ELR (cell line): Measurements from ENCODE around the gene TBCB.
"Not testable (repeated sequence)": the region's sequence is repeated elsewhere in the genome, so short reads cannot be mapped to it uniquely, and the experiment has no call there.

ENCODE experiments used
- DNase-seq: peaks from one replicate; pipeline ENCODE4 v3.0.0-alpha.2; 2015; ENCODE audit warnings: low read depth

Gene TBCB, protein sequence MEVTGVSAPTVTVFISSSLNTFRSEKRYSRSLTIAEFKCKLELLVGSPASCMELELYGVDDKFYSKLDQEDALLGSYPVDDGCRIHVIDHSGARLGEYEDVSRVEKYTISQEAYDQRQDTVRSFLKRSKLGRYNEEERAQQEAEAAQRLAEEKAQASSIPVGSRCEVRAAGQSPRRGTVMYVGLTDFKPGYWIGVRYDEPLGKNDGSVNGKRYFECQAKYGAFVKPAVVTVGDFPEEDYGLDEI

GRCh38 chr19:36115453-36116343, at the start of gene TBCB:
Gene TBCB, plus strand, starts transcription at chr19:36115468. Its CDS starts 93 bp downstream, at chr19:36115561.
- DNase-seq: peak; percentile 53

- DNase-seq: no peak
Measured at GRCh38 chr19:36067681-36068080, 47.6 kb upstream of the TBCB start.

DNA sequence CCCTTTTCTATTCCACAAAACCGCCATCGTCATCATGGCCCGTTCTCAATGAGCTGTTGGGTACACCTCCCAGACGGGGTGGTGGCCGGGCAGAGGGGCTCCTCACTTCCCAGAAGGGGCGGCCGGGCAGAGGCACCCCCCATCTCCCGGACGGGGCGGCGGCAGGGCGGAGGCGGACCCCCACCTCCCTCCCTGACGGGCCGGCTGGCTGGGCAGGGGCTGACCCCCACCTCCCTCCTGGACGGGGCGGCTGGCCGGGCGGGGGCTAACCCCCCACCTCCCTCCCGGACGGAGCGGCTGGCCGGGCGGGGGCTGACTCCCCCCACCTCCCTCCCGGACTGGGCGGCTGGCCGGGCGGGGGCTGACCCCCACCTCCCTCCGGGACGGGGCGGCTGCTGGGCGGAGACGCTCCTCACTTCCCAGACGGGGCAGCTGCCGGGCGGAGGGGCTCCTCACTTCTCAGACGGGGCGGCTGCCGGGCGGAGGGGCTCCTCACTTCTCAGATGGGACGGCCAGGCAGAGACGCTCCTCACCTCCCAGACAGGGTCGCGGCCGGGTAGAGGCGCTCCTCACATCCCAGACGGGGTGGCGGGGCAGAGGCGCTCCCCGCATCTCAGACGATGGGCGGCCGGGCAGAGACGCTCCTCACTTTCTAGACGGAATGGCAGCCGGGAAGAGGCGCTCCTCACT, 46.3 kb upstream of the TBCB start:
- DNase-seq: not testable (repeated sequence)

GRCh38 chr19:36072081-36072480, 43.2 kb upstream of the TBCB start:
- DNase-seq: no peak

- DNase-seq: no peak
Measured at GRCh38 chr19:36073121-36073876, 42.0 kb upstream of the TBCB start.

- no peak for DNase-seq
Measured at GRCh38 chr19:36079389-36079945, 35.8 kb upstream of the TBCB start.

DNA sequence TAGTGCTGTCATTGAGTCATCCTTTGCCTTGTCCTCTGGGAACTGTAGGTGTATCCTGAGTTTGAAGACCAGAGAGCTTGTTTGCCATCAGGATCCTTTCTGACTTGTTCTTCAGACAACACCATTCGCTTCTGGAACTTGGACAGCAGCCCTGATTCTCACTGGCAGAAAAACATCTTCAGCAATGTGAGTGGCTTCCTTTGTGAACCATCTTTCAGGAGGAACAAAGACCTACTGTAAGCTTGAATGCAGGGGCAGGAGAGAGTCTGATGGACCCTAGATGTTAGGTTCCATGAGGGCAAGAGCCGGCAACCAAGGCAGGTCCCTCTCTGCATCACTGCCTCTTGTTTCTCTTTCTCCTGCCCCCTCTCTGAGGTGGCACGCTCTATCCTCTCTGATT, 33.9 kb upstream of the TBCB start:
- no peak for DNase-seq

GRCh38 chr19:36081894-36082293, 33.4 kb upstream of the TBCB start:
- DNase-seq: no peak

- DNase-seq: no peak
Measured at GRCh38 chr19:36082916-36083315, 32.4 kb upstream of the TBCB start.

GRCh38 chr19:36084231-36085009, 30.8 kb upstream of the TBCB start:
- no peak for DNase-seq

GRCh38 chr19:36086326-36086725, 28.9 kb upstream of the TBCB start:
- DNase-seq: no peak

DNA sequence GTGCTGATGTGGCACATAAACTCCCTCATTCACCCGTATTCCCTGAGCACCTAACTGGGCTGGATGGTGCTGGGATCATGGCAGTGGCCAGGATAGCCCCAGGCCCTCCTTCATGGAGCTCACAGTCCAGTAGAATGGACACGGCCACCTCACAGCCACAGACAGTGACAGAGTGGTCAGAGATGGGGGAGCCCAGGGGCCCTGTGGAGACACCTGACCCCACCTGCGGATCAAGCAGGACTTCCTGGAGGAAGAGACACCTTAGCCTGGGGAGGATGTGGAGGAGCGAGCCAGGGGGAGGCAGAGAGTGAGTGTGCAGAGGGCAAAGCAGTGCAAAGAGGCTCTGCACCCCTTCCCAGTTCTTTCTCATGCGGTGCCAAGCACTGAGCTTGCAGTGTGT, 25.4 kb upstream of the TBCB start:
- no peak for DNase-seq

GRCh38 chr19:36090910-36091695, 24.2 kb upstream of the TBCB start:
- DNase-seq: no peak

- no peak for DNase-seq
Measured at GRCh38 chr19:36092566-36092965, 22.7 kb upstream of the TBCB start.

DNA sequence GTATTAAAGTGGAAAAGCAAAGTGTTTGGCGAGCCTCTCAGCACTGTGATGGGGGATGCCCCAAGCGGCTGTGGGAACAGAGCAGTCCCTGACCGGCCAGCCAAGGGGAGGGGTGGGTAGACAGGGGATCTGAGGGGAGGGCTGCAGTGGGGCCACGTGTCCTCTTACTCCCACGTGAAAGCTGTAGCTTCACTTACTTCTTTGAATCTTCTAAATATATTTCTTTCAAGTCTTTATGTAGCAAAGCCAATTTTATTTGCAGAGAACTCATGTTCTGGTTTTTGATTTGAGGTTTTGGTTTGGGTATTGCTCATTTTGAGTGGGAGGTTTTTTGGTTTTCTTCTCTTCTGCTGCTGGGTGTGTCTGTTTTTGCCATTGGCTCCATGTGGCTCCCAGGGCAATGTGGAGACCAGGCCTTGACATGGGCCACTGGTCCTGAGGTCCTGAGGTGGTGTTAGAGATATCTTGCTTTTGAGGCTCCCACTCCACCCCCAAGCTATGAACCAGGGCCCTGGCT, 22.1 kb upstream of the TBCB start:
- DNase-seq: no peak

- no peak for DNase-seq
Measured at GRCh38 chr19:36093687-36094086, 21.6 kb upstream of the TBCB start.

DNA sequence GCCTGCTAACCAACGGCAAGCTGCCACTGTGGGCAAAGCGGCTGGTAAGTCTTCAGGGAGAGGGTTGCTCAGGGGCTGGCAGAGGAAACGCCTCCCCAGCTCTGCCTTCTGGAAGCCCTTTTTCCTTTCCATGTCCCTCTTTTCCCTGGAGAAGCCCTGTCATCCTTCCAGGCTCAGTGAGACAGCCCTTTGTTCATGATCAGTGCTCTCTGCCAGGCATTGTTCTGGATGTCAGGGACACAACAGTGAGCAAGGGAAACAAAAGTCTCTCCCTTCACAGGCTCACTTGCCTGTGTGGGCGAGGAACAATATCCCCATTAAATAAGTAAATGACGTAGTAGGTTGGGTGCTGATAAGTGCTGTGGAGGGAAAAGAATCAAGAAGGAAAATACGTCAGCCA, 18.2 kb upstream of the TBCB start:
- no peak for DNase-seq

GRCh38 chr19:36099166-36099785, 16.0 kb upstream of the TBCB start:
- no peak for DNase-seq

GRCh38 chr19:36100476-36100875, 14.8 kb upstream of the TBCB start:
- no peak for DNase-seq
